H54 (cell line): Measurements from ENCODE around the gene HTATIP2.
"Not testable (repeated sequence)": the region's sequence is repeated elsewhere in the genome, so short reads cannot be mapped to it uniquely, and the experiment has no call there.

ENCODE experiments used
- DNase-seq: peaks from one replicate; pipeline ENCODE4 v3.0.0; 2011; ENCODE audit warnings: low spot score, mixed read lengths; ENCODE audit not compliant: insufficient read length
- FAIRE-seq: peaks from 3 replicates; lab custom pipeline; 2011; peaks lifted over from hg19 to GRCh38; lab: Jason Lieb, UNC
- POLR2A ChIP-seq: IDR thresholded peaks from 2 replicates; pipeline ENCODE4 v1.6.1; 2011; ENCODE audit warnings: low read depth, mild to moderate bottlenecking, low read length

HTATIP2 gene

DNA sequence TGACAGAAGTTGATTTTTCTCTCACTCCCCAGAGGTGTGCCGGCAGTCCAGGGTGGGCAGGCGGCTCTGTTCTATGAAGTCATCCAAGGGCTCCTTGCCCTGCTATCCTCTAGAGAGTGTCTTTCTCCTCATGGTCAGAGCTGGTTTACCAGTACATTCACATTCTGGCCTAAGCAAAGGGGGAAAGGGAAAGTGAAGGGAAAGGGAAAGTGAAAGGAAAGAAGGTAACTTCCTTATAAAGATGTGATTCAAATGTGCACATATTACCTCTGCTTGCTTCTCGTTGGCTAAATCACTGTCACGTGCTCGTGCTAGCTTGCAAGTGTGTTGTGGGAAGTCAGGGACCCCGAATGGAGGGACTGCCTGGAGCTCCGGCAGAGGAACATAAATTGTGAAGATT, 2.9 kb upstream of the HTATIP2 start:
- no peak for TF ChIP-seq POLR2A
- no peak for FAIRE-seq
- no peak for DNase-seq

DNA sequence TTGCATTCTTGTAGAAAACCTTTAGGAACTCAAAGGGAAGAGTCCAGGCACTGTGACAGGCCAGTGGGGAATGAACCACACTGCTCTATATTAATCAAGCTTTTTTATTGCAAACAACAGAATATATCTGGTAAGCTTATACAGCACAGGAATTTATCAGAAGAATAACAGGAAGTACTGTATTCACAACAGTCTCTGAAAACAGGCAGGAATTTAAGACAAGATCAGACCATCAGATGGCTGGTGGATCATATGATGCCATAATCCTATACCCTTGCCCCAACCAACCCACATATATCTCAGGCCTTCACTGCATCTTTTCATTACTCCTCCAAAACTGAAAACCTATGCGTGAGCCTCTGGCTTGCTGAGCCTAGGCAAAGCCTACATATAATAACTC, 1.0 kb upstream of the HTATIP2 start:
- TF ChIP-seq POLR2A, result no peak
- no peak for DNase-seq
- no peak for FAIRE-seq

DNA sequence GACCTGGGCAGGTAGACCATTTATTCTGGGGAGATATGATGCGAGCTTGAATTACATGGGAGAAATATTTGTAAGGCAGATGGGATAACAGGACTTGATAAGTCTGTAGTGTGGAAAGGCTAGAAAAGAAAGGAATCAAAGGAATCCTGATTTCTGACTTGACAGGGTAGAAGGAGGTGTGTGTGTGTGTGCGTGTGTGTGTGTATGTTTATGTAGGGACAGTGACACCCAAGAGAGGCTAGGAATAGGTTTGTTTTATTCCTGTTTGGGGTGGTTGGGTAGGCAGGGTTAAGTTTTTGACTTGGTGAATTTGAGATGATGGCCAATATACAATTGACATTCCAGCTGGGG, 390 bp upstream of the HTATIP2 start:
- FAIRE-seq (no peak), DNase-seq (no peak)
- TF ChIP-seq POLR2A, result no peak

GRCh38 chr11:20364341-20364792, 853 bp downstream of the HTATIP2 start:
- no peak for FAIRE-seq
- no peak for TF ChIP-seq POLR2A
- DNase-seq, result no peak

- FAIRE-seq, DNase-seq: not testable (repeated sequence)
Observed at GRCh38 chr11:20365465-20365864, 2.0 kb downstream of the HTATIP2 start.

DNA sequence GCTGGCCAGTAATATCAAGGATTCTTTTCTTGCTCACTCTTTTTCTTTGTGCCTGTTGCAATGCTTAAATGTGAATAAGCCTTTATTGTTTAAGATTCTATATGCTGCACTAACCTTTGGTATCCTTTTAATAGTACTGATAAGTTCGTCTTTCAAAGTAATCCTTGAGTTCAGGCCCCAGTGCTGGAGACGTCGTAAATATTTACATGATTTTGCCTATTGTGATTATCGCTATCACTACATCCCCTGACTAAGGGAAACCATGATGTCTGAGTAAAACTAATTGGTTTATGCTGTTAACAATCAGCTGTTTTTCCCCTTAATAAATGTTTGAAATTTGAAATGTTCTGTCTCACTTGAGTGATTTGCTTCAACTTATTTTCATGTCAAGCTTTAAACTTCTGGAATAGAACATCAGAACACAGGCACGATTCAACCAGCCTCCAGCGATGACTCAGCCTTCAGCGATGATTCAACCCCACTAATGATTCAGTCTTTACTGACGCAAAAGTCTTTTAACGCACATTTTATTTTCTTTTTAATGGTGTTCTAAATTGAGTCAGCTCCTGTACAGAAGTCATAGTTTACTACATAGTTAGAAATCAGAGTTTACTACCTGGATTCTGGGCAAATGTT, 3.9 kb downstream of the HTATIP2 start:
- TF ChIP-seq POLR2A, result no peak
- FAIRE-seq (peak; percentile 84), DNase-seq (peak; percentile 75)

DNA sequence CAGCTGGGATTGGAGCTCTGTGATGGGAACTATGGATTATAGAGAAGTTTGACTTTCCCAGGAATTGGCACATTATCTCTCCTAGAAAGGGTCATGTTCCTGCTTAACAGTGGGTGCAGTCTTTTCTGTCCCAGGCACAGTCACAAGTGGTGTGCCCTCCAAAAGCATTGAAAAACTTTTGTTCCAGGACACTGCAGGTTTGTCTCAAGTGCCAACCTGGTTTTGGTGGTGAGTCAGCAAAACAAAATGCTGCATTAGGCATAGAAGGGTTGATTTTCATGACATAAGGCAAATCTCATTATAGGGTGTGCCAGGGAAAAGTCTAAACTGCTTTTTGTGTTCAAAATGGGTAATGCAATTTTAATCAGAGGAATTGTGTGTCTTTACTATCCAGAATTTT, 4.9 kb downstream of the HTATIP2 start:
- TF ChIP-seq POLR2A, result no peak
- FAIRE-seq, result peak; percentile 11
- no peak for DNase-seq

DNA sequence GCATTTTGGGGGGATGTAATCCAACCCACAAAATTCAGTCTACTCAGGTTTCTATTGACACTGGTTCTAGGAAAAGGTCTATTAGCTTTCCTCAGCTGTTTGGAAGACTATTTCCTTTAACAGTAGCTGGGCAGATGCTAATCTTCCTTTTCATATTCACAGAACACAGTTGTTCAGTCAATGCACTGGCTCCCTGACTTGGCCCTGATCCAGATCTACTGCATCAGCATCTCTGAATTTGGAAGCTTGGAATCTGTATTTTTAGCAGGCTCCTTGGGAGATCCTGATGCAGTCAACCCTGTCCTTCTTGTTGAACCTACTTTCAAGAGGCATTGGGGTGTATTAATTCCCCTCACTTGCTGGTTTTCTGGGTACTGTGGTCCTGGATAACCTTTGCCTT, 6.3 kb downstream of the HTATIP2 start:
- TF ChIP-seq POLR2A, result no peak
- FAIRE-seq (no peak), DNase-seq (no peak)

DNA sequence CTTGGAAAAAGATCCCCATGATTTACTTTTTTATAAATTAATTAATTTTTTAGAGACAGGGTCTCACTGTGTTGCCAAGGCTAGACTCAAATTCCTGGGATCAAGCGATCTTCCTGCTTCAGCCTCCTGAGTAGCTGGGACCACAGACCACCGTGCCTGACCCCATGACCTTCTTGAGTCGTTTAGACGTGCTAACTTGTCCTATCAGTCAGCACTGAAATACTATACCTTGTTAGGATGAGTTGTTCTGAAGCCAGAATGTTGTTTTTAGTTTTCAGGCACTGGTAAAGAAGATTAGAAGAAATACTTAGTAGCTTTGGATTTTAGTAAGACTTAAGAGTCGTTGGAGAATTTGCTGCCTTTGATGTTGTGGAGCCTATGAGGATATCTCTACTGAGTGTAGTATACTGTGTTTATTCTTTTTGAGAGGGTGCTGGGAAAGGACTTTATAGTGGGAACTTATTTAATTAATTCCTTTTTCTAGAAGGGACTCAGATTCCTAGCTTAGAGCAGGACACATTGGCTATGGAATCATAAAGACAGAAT, 8.6 kb downstream of the HTATIP2 start:
- FAIRE-seq (no peak), DNase-seq (no peak)
- no peak for TF ChIP-seq POLR2A

GRCh38 chr11:20373147-20373546, 9.6 kb downstream of the HTATIP2 start:
- TF ChIP-seq POLR2A, result no peak
- FAIRE-seq (no peak), DNase-seq (no peak)

DNA sequence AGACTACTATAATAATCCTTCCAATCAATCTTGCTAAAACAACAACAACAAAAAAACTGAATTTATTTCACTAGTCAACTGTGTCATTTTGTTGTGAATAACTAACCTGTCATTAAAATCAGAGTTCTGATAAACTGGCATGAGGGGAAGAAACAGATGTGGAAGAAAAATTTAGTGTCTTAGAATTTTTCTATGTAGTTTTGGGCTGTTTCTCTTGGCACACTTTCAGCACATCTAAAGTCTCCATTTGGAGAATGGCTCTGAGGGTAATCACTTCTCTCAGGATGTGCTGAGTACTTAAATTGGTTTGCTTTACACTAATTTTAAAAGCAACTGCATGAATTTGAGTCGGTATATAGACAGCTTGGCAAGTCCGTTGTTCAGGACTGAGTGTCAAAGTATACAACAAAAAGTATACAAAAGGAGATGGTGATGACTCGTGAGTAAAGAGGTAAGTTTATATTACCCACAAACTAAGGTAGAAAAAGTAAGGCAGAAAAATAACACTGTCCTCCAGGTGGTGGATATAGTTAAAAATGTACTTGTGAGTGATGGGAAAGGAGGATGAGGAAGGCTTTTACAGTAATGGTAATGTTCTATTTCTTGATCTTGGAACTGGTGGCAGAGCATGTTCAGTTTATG, 10.2 kb downstream of the HTATIP2 start:
- FAIRE-seq, result no peak
- no peak for DNase-seq
- TF ChIP-seq POLR2A, result no peak

- DNase-seq (no peak), FAIRE-seq (no peak)
- no peak for TF ChIP-seq POLR2A
Observed at GRCh38 chr11:20374741-20375300, 11.3 kb downstream of the HTATIP2 start.

- FAIRE-seq (no peak), DNase-seq (no peak)
- TF ChIP-seq POLR2A, result no peak
Observed at GRCh38 chr11:20376162-20376730, 12.7 kb downstream of the HTATIP2 start.

- FAIRE-seq, DNase-seq: not testable (repeated sequence)
Observed at GRCh38 chr11:20385996-20386395, 22.5 kb downstream of the HTATIP2 start.
